HG02678 (cell line): ENCODE data around the gene NAPB.
"Not testable (repeated sequence)": the region's sequence is repeated elsewhere in the genome, so short reads cannot be mapped to it uniquely, and the experiment has no call there.

Source experiments
- ATAC-seq: cut with Tn5 transposase; IDR thresholded peaks from one replicate; pipeline ENCODE4 v1.9.1; 2021; ENCODE audit warnings: mild to moderate bottlenecking, moderate library complexity; ENCODE audit not compliant: unreplicated experiment

The NAPB gene

DNA sequence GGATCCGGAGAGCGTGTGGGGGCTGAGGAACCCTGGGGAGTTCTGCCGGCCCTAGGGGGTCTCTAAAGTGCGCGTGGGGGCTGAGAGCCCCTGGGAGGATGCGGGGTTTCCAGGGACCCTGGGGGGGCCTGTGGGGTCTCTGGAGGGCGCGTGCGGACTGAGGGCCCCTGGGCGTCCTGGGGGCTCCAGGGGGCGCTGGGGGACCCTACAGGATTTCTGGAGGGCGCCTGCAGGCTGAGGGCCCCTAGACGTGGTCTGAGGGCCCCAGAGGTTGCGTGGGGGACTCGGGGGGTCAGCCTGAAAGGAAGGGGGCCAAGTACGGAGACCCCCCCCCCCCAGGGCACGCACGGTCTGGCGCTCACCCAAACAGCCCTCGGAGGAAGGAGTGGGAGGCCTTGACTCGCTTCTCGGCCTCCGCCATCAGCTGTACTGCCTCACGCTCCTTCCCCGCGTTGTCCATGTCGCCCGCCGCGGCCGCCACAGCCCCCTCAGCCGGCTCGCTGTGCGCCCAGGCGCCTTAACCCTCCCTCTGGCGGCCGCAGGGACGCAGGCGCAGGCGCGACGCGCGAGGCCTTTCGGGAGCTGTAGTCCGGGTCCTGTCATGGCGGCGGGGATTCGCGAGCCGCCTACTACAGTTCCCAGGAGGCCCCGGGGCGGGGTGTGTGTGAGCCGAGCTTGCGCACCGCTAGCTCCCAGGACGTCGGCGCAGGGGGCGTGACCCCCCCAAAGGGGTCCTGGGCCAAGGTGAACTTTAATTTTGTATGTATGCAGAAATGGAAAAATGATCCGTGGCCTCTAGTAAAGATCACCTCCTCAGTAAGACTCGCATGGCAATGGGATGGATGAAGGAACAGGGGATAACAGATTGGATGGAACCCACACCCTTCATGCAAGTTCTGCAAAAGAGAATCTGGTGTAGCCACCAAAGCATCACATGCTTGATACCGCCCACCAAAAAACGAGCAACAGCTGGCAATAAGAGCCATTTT lies at the start of gene NAPB:
TSS of gene NAPB (minus strand) at position 546 of the 989 bp plus-strand sequence. CDS start at position 460, 86 bp downstream.
- peak; percentile 97 for ATAC-seq

DNA sequence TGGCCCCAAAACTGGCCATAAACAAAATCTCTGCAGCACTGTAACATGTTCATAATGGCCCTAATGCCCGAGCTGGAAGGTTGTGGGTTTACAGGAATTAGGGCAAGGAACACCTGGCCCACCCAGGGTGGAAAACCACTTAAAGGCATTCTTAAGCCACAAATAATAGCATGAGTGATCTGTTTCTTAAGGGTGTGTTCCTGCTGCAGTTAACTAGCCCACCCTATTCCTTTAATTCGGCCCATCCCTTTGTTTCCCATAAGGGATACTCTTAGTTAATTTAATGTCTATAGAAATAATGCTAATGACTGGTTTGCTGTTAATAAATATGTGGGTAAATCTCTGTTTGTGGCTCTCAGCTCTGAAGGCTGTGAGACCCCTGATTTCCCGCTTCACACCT lies 45.7 kb upstream of the NAPB start:
- not testable (repeated sequence) for ATAC-seq

DNA sequence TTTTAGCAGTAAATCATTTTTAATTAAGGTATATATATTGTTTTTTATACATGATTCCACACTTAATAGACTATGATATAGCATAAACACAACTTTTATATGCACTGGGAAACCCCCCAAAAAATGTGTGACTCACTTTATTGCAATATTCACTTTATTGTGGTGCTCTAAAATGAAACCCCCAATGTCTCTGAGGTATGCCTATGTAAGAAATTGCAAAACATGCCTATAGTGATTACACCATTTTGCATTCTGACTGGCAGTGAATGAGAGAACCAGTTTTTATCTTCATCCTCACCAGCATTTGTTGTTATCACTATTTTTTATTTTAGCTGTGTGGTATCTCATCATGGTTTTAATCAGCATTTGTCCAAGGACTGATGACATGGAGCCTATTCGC lies 39.9 kb upstream of the NAPB start:
- no peak for ATAC-seq

DNA sequence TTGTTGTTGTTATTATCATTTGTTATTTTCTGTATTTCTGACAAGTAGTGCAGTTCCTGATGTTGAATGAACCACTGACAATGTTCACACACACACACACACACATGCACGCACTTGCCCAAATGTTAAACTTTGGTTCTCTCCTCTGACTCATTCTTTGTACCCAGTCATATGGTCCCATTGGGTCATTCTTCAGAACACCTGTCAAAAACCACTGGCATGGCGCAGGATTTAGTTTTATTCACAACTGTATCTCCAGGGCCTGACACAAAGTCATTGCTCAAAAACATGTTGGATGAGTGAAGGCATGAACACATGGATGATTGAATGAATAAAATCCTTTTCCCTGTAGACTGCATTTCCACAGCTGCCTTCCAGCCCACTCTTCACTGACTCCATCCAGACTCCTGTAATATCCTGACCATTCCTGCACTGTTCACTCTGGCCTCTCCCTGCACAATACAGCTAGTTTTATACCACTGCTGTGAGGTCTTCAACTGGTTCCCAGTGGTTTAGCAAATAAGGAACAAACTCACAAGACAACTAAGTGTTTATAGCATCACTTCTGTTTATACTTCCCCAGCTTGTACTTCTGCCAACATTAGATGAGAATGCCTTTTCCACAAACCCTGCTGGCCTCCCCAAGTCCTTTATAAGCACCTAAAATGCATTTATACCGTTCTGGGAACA lies 38.3 kb upstream of the NAPB start:
- ATAC-seq = no peak

DNA sequence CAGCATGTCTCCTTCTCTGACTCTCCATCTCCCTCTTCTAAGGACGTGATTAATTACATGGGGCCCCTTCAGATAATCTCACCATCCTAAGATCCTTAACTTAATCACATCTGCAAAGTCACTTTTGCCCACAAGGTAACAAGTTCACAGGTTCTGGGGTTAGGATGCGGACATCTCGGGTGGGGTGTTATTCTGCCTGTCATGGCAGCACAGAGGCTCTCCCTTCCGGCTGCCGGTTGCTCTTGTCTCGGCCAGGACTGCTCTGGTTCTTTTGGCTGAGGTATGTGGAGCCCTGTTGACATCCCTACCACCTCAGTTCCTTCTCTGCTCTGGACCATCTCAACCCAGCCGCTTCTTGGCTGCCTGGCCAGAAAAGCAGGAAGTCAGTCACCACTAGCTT lies 35.6 kb upstream of the NAPB start:
- no peak for ATAC-seq

DNA sequence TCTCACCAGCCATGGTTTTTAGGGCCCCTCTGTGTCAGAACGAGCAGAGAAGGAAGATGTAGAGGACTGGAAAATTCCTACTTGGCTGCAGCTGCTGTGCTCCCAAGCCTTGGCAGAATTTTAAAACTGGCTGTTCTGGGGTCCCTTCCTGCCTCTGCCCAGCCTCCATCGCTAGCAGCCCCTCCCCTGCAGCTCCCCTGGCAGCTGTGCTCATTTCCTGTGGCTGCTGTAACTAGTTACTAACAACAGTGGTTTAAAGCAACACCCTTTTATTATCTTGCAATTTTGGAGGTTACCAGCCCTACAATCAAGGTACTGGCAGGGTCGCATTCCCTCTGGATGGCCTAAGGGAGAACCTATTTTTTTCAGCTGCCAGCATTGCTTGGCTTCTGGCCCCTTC lies 35.1 kb upstream of the NAPB start:
- no peak for ATAC-seq

DNA sequence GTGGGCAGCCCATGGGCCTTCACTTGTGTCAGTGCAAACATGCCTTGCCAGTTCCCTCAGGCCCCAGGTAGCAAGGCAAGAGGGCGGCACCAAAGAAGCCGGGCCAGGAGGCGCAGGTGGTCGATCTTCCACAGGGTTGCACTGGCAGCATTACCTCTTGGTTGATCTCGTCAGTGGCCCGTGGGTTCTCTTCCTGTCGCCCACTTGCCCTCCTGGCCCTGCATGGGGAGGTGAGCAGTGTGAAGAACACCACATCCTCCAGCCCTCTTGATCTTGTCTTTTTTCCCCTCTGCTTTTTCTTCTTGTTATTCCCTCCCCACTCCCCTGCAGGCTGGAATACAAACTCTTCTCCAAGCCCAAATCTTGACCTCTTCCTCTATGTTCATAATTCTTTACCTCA lies 34.4 kb upstream of the NAPB start:
- no peak for ATAC-seq

DNA sequence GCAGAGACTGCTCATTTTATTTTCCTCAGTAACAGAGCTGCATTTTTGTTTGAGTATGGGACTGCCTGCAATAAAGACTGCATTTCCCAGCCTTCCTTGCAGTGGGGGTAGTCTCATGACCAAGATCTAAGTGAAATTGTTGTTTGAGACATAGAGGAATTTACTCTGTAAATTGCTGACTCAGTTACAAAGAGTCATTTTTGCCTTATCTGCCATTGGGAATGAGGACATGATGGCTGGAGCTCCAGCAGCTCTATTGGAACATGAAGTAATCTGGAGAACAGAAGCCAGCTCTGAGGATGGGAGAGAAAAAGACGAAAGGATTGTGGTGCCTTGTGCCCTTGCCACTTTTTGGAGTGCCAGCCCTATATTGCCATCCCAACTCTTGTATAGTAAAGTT lies 33.5 kb upstream of the NAPB start:
- ATAC-seq = no peak

DNA sequence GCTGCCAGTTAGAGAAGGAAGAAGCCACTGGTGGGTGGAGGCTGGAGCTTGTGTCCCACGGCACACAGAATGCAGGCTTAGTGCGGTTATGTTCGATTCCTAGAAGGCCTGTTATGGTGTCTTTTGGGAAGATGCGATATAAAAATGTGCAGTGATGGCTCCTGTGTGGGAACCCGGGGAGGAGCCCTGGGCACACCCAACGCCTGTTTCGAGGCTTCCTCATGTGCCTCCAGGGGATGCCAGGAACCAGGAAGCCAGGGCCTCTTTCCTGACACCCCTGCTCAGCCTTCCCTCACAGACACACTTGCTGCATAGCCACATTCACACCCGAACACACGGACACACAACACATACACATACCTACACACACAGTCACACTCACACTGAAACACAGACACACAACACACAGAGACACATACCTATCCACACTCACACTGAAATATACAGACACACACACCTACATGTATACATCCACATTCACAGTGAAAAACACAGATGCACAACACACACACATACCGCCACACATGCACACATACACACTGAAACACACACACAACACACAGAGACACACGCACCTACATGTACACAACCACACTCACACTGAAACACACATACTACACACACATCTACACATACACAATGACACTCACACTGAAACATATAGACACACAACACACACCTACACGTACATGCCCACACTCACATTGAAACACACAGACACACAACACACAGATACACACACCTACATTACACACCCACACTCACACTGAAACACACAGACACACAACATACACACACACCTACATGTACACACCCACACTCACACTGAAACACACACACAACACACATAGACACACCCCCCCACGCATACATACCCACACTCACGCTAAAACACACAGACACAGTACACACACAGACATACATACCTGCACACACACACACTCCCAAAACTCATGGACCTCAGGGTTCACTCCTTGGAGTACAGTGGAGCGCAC lies 32.6 kb upstream of the NAPB start:
- no peak for ATAC-seq

DNA sequence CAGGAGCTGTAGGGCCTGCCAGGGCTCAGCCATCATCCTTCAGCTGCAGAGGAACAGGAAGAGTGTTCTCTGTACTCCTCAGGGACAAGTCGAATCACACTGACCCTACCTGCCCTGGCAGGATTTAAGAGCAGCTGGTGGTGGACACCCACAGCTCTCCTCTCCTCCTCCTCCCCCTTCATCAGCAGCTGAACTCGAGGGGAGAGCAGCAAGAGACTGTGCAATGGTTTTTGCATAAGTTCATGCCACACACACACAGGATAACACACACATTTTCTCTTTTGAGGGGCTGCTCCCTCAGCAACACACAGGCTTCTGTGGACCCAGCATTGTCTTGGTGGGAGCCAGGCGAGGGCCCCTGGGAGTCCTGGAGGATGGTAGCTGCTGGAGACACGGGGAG lies 31.5 kb upstream of the NAPB start, which contains the start of gene CST11:
TSS of gene CST11 (minus strand) at position 101 of the 400 bp plus-strand sequence. CDS start at position 36, 65 bp downstream.
- no peak for ATAC-seq

DNA sequence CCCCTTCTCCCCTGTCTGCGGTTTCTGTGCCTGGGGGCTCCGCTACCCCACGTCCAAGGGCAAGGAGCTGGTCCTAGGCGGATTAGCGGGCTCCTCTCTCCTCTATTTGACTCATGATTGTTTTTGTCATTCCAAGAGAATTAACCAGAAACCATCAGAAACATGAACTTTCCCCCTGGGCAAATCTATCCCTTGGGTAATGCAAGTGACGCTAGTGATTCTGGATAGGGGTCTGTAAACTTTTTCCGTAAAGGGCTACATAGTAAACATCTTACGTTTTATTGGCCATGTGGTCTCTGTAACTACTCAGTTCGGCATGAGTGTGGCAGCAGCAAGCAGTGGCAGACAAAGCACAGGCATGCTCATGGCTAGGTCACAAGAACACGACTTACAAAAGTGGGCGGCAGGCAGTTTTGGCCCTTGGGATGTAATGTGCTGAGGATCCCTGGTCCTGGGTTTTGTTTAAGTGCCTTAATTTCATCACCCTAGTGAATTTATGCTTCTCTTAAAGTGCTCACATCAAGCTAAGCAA lies 30.7 kb upstream of the NAPB start:
- ATAC-seq = no peak

DNA sequence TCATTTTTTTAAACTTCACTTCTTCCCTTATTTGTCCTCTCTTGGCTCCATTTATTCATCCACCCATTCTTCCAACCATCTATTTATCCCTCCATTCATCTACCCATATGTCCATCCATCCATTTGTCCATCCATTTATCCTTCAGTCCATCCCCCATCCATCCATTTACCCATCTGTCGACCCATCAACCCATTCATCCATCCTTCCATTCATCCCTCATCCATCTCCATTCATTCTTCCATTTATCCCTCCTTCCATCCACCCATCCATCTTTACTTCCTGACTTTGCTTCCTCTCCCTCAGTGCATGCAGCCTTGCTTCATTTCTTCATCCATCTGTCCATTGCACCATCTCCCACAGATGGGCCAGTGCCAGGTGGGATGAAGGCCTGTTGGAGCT lies 29.6 kb upstream of the NAPB start:
- ATAC-seq = no peak

DNA sequence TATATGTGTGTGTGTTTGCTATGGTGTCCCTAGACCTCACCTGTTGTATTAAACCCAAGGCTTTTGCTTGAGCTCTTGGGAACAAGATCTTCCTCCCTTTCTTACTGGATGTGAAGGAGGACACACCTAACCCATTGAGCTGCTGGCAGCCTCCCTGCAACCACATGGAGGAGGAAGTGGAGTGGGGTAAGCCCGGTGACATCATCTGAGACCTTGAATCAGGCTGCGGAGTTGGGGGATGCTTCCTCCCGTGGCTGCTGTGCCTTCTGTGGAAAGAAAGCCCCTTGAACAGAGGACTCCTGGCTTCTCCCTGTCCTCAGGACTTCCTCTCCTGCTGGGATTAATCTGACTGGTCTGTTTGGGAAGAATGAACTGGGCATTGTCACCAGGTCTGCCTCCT lies 28.1 kb upstream of the NAPB start:
- no peak for ATAC-seq

DNA sequence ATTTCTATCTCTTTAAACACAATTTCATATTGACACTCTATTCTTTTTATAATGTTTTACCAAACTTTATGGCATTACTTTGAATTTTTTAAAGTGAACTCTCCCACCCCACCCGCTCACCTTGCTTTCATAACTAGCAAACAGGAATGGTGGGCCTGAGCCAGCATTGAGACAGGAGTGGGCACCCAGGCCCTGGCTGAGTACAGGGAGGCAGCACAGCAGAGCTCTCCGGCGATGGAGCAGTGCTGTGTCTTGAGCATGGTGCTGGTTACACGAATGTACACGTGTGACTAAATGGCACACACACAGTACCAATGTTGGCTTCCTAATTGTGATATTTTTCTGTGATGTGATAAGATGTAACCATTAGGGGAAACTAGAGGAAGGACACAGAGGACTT lies 26.9 kb upstream of the NAPB start:
- ATAC-seq = no peak

DNA sequence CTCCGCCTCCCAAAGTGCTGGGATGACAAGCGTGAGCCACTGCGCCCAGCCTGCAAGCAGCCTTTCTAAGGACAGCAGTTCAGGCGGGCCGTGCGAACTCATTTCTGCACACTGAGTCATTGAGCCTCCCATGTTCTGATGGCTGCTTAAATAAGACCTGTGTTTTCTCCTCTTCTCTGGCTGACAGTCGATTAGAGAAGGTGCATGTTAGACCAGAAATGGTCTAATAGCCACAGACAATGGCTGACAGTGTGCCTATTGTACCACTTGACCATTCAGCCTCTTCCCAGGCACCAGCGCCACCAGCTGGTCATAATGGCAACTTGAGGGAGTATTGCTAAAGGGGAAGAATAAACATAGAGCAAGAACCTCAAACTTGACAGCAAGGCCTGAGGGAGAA lies 25.2 kb upstream of the NAPB start:
- ATAC-seq = peak; percentile 57

DNA sequence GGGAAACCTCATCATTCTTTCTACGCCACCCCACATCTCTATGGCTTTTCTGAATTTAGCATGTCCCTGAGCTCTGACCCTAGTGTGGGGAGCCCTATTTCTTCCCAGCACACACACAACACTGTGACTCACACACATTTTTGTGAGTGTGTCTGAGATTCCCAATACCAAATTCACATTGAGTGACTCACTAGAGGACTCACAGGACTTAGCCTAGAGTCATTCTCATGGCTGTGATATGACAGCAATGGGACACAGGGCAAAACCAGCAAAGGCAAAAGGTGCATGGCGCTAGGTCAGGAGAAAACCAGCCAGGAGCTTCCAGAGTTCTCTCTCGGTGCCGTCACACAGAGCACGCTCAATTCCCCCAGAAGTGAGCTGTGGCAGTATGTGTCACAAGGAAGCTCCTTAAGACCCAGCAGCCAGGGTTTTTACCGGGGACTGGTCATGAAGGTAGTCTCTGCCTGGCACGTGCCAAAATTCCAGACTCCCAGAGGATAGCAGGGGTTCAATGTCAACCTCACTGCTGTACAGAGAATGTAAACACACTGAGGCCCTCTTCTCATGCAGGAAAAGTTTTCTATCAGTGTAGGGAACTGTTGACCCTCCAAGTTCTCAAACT lies 24.4 kb upstream of the NAPB start:
- ATAC-seq = no peak

DNA sequence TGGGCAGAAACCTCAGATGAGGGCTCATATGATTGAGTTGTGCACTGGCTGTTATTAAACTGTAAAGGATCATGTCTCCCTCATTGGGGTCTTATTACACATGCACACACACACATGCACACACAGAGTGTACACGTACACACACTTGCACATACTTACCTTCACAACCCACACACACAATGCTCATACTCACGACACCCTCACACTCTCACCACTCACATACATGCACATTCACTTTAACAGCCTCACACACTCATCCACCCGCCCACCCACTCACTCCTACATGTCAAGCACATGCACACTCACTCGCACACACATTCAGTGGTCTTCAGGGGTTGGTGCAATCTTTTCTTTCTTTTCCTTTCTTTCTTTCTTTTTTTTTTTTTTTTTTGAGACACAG lies 23.6 kb upstream of the NAPB start:
- no peak for ATAC-seq

DNA sequence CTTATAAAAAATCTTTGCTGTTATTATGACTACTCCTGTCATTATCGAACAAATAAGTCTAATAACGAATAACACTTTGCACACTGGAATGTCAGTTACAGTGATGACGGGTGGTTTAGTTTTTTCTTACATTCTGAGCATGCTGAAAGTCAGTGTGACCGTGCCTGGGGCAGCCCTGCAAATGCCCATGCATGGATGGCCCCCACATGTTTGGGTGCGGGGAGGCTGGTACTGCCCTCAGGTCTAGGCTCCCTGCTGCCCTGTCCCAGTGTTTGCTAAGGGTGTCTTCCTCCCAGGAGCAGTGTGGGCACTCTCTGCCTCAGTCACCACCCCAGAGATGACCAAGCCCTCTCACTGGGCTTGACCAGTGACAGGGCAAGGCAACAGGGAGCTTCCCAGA lies 21.1 kb upstream of the NAPB start:
- no peak for ATAC-seq

DNA sequence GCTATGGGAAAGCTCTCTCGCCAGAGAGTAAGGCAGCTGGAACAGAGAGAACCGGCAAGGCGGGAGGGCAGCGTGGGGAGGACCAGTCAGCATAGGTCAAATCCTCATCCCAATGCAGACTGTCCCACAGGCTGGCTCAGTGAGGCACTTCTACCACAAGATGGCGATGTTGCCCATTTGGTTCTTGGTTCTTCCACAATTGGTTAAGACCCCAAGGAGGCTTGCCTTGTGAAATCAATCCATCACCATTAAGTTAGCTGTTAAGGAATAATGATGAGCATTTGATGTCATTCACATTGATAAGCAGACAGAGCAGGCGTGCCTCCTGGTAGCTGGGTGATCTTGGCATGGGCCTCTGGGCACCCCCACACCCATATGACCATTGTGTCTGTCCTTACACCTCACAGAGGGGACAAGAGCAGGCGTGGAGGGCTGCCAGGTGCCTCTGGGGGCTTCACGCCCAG lies 20.6 kb upstream of the NAPB start:
- peak; percentile 76 for ATAC-seq

DNA sequence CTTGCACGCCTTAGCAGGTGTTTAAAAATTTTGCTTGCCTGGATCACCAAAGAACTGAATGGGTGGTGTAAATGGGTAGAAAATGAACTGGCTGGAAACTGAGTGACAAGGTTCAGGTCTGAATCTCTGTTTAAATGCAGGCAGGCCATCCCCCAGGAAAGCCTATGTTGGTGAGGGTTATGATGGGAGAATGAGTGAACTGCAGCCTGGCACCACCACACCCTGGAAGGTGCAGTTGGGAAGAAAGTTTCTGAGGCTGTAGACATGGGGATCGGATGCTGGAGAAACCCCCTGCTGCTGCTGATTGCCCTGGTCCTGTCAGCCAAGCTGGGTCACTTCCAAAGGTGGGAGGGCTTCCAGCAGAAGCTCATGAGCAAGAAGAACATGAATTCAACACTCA lies 18.7 kb upstream of the NAPB start:
- no peak for ATAC-seq
